NAMALWA (cell line): ENCODE results near the gene BANP.
A peak's percentile ranks its signal among the peaks of the same experiment; 100 is the strongest.
"Not testable (repeated sequence)": the region's sequence is repeated elsewhere in the genome, so short reads cannot be mapped to it uniquely, and the experiment has no call there.

Experiments used
- DNase-seq: peaks from one replicate; pipeline ENCODE4 v3.0.0-alpha.2; 2015; ENCODE audit warnings: low spot score

Gene BANP

DNA sequence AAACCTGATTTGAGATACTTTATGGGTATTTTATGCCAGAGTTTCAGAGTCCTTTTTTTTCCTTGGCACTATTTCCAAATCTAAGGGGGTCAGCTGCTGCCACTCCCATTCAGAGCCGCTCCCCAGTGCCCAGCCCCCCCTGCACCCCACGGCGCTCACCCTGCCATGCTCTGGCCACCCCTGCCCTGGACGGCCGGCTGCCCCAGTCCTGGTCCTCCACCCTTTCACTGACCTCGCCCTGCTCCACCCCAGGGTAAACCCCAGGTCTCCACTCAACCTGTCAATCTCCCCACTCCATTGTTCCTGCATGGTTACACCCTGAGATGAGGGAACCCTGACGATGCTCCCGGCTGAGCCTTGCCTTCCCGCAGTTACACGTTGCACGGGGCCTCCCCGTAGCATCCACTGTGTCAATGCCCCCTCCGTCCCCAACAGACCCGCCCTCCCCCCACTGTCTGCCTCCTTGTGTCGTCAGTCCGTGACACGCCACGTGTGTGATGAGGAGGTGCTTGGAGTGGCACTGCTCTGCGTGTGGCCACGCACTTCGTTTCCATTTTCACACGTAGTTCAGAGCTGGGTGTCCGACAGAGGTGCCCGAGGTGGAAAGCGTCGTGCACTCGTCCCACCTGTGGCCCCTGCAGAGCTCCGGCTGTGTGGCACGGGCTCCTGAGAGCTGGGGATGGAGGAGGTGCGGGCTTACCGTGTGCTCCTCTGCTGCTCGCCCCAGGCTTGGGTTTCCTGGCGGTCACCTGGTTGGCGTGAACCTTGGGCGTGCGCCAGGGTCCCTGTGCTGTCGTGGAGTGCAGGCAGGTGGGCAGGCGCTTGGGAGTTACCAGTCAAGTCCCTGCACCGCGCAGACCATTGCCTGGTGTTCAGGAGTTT lies 116.5 kb downstream of the BANP start:
- DNase-seq, result no peak

DNA sequence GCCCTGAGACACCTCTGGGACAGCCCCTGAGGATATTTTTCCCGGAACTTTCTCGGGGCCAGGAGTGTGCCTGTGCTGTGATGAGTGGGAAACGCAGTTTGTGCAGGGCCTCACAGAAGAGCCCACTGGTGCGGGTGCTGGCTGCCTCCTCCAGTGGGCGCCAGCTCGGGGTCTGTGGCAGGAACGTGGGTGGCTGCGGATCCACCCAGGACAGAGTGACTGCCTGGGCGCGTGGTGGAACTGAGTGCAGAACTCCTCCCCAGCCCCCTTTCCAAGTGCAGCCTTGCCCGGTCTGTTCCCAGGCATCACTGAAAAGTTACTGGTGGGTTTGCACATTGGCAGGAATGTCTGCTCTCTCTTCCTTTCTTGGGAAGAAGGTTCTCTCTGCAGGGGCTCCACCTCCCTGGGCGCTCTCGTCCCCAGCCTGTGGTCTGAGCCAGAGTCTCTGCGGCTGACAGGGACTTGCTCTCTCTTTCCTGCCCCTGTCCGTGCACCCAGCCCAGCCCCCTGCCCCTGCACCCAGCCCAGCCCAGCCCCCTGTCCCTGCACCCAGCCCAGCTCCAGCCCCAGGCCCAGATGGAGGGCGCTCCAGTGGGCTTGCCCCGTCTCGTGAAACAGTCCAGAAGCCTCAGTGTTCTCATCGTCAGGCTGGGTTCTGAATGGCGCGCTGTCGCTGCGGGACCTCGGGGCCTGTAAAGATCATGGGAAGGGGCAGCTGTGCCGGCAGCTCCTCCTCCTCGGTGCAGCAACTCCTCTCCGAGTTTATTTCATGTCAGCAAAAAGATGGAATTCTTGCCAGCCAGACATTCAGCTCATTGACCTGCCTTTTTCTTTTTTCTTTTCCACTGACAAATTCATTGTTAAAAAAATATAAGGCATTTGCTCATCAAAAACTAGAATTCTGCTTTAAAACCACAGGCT lies 117.5 kb downstream of the BANP start:
- DNase-seq, result peak; percentile 10

DNA sequence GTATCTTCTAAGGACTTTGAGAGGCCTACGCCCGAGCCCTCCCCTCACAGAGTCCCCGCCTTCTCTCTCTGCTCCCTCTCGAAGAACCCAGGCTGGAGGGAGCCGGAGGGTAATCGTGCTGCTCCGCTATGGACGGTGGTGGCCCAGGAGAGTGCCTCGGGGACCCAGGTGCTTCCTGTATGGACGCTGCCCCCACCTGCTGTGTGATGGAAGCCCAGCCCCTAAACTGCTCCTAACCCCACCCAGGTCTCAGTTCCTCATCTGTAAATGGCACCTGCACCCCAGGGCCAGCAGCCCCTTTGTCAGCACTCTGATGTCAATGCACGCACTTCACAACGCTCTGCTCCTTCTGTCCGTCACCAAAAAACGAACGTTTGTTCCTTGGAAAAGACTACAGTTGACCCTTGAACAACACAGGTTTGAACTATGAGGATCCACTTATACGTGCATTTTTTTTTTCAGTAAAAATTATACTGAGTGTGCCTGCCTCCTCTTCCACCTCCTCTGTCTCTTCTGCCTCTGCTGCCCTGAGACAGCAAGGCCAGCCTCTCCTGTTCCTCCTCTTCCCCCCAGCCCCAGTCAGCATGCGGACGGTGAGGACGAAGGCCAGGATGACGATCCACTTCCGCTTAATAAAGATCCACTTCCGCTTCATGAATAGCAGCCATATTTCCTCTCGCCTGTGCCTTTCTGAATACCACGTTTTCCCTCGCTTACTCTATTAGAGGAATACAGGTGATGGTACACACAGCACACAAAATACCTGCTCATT lies 118.3 kb downstream of the BANP start:
- DNase-seq, result peak; percentile 97

DNA sequence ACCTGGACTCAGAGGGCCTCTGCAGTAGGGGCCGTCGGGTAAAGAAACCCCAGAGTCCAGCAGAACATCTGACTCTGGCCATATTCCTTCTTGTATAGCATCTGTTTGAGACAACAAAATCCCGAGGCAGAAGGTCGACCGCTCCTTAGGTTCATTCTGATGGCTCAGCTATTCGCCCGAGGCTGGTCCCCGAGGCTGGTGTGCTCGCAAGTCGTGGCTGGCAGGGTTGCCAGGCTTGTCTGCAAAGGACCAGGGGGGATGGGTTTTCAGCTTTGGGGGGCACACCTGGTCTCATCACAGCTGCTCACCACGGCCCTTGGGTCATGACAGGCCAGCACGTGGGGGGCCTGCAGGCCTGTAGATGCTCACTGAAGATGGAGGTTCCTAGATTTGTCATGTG lies 119.1 kb downstream of the BANP start:
- DNase-seq, result peak; percentile 39

DNA sequence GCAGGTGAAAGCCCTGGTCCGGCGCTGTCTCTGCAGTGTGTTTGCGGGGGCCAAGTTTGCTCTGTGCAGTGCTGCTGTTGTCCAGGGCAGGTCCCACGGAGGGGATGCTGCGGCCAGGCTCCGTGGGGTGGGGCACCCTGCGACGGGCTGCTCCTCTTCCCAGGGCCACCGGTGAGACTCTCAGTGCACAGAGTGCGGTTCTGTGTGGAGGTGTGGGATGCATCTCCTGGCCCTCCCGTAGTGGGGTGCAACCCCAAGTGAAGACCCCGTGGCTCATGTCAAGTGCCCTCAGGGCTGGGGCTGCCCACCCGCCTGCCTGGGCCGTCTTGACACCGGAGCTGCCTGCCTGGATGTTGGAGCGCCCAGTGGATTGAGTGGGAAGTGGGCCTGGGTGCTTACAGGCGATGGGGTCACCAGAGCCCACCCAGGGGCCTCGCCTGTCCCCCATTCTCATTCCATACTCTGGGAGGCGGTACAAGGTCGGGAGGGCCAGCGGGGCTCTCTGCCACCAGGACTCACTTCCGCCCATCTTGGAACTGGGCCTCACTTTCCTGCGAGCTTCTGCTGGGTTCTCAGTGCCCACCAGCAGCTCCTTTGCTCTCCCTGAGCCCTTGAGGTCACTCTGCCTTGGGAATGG lies 119.9 kb downstream of the BANP start:
- DNase-seq, result no peak

DNA sequence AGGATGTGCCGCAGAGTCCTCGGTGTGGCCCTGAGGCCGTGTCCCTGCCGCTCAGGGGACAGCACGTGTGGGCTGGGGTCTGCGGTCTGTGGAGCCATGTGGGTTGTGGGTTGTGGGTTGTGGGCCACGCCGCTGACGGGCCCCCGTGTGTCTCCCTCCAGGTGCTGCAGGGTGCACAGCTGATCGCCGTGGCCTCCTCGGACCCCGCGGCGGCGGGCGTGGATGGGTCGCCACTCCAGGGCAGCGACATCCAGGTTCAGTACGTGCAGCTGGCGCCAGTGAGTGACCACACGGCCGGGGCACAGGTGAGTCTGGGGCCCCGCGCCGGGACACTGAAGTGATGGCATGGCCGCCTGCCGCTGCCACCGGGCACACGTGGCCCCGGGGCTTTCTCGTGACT lies 120.7 kb downstream of the BANP start:
- DNase-seq, result no peak

DNA sequence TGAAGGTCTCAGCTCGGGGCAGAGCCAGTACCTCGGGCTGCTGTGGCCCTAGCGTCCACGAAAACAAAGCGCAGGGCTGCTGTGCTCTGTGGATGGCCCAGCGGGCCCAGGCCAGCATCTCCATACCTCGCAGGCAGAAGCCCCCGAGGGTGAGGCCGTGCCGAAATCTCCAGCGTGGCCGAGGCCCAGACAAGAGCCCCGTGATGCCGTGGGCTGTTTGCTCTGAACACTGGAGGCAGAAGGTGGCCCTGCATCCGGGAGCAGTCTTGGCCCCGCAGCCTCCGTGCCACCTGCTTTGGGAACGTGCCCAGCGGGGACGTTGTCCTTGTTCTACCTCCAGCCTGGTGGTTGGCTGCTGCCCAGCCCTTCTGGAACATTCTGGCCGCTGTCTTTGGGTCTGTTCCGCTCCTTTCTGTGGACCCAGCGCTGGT lies 121.4 kb downstream of the BANP start:
- no peak for DNase-seq

DNA sequence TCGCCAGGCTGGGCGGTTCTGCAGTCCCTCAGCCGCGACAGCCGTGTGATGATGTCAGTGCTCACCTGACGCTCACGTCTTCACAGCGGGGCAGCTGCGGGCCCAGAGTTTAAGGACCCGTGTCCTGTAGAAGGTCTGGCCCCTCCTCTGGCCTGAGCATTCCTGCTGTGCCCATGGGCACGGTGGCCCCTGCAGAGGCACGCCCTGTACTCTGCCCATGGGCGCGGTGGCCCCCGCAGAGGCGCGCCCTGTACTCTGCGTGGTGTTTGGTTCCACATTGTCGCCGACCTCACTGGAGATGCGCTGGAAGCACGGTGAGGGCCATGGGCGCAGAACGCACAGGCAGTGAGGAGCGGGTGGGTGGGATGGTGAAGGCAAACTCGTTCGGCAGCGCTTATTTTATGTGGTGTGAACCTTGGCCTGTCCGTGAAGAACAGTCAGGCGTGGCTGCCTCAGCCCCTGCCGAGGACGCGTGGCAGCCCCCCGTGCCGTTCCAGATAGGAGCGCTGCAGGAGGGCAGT lies 122.0 kb downstream of the BANP start:
- no peak for DNase-seq

DNA sequence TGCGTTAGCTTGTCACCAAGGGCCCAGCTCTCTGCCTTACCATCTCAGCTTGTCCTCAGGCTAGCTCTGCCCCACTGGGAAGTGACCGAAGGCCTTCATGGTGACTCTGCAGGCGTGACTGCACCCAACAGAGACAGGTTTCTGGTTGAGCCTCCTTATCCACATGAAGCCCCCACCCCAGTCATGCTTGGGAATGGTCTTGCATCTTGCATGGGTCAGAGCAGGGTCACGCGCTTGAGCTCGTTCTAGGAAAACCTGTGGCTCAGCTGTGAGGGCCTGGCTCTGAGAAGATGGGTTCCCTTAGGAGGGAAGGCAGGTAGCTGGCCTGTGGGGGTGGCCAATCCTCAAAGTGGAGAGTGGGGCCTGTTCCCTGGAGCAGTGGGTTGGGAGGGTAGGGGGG lies 122.8 kb downstream of the BANP start:
- DNase-seq, result no peak

DNA sequence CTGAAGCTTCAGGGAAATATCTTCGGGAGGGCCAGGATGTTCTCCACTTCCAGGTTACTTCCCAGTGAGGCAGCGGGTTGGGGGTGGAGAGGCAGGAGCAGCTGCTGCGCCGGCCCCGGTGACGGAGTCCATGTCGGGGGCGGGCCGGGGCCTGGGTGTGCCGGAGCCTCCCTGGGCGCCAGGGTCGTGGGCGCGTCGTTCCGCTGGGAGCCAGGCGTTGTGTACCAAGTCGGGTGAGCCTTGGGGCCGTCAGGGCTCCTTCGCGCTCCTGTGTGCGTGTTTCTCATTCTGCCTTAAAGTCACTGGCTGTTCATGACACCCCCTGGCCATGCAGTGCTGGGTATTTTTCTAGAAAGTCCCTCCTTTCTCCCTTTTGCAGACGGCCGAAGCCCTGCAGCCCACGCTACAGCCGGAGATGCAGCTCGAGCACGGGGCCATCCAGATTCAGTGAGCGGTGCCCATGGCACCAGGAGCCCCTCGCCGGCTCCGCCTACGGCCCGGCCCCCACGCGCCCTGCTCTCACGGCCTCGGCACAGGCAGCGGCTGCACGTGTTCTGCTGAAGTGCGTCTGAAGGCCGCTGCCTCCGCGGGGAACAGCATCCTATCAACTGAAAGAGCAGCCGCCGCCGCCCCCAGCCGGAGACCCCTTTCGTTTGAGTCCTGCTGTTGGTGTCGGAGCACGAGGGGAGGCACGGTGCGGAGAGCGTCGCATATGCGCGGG lies 125.1 kb downstream of the BANP start:
- DNase-seq, result no peak

DNA sequence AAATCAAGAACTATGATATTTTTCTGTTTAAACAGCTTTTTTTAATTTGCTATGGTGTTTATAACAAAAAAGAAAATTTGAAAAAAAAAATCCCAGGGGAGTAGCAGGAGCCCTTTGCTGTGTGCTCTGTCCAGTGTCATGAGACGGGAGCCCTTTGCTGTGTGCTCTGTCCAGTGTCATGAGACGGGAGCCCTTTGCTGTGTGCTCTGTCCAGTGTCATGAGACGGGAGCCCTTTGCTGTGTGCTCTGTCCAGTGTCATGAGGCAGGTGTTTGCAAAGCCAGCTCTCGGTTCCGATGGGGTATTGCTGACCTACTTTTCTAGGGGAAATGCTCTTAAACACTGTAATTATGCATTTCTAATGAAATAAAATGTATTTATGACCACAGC lies 125.7 kb downstream of the BANP start:
- not testable (repeated sequence) for DNase-seq

DNA sequence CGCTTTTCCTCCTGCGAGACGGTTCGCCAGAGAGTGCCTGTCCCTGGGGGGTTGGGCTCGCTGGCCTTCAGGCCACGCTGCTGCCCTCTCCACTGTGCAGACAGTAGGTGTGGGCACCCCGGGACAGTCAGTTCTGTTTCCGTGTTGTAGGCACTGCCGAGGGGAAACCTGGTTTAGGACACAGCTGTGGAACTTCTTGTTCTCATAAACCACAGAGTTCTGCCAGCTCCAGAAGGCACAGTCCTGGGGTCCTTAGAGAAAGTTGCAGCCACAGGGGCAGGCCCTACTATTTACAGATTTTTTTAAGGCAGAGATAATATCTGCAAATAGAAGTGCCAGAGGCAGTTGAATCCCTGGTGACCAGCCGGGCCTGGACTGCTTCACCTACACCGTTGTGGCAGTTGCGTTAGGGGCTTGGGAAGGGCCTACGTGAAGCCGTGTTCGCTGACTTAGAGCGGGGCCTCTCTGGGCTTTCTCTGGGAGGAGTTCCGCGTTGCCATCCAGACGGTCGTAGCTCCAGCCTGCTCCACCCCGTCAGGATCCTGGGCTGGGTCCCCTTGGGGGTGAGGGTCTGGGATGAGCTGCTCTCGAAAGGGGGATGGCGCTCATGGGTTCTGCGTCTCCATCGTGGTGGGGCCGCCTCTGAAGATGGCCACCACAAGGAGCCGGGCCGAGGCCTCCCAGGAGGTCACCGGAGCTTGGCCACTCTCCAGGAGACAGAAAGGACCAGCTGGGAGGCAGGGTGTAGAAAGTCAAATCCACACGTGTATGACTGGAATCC lies 126.3 kb downstream of the BANP start:
- DNase-seq, result no peak

DNA sequence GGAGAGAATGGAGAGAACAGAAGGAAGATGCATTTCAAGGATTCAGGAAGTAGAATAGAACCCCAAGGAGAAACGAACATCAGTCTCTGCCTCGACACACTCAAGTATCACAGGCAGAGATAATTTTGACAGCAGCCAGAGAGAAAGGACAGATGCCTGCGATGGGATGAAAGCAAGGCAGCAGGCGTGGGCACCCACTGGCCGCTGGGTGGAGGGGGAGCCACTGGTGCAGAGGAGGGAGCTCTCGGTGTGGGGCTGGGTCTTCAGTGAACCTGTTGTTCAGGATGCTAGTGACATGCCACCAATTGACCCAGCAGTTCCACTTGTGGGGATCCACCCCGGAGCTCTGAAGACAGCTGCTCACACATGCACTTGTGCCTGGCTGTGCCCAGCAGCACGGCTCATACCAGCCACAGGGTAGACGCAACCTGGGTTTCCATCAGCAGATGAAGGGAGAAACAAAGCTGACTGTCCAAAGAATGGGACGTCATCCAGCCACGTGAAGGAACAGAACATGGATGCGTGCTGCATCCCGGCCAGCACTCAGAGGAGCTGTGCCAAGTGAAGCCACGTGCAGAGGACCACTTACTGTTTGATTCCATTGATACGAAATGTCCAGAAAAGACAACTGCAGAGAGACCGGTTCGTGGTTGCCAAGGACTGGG lies 127.0 kb downstream of the BANP start:
- DNase-seq, result no peak

DNA sequence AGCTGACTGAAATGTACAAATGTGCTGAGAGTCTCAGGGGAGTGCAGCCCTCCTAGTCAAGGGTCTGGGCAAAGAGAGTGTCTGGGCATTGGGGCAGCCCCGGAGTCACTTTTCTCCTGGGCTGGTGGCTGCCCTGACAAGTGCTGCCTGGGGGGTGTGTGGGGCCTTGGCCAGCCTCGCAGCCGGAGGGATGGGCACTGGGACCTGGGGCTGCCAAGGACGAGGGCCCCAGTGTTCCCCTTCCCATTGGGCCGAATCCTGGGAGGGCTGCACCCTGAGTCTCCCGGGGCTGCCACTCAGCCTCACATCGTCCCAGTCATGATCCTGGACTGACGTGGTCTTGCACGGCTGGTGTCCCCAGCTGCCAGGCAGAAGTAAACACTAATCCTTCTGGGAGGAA lies 132.3 kb downstream of the BANP start:
- no peak for DNase-seq

DNA sequence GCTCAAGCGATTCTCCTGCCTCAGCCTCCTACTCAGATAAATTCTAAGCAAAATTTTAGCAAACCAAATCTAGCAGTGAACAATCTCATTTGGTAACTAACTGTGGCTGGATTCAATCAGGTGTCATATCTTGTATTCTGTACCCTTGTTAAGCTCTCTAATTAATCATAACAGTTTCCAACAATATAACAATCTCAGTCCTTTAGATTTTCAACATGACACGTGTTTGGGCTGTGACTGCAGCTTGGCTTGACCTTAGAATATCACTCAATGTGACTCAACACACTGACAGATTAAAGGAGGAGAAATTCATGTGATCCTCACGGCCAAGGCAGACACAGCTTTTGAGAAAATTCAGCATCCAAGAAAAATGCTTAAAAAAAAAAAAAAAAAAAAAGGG lies 133.6 kb downstream of the BANP start:
- no peak for DNase-seq

DNA sequence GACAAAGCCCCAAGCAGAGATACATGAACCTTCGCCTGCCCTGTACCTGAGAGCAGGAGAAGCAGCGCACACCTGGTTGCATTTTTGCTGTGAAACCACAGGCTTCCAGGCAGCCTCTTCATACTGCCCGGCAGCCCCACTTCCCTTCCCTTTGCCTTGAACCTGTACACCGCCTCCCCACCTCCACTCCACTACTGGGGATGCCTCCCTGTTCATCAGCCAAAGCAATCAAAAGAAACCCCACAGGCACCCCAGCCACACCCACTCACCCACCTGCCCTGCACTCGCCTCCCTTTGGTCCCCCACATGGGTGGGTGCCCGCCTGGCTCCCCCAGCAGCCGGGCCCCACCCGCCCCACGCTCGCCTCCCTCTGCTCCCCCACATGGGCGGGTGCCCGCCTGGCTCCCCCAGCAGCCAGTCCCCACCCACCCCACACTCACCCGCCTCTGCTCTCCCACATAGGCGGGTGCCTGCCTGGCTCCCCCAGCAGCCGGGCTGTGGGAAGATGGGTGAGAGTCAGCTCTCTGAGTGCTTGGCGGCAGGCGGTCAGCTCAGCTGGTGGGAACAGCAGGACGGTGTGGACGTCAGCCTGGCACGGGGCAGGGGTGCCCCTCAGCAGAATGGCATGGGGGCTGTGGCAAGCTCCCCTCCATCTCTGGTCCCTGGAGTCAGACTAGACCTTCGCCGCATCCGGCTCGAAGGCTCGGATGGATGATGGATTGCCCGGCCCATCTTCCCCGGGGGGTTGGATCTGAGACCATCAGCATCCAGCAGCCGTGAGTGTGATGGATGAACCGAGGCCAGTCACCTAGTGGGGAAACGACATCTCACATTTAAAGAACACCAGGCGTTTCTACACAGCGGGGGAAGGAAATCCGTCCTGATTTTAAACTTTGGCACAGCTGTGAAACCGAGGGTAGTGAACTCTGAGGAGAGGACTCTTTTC lies 135.6 kb downstream of the BANP start:
- no peak for DNase-seq

DNA sequence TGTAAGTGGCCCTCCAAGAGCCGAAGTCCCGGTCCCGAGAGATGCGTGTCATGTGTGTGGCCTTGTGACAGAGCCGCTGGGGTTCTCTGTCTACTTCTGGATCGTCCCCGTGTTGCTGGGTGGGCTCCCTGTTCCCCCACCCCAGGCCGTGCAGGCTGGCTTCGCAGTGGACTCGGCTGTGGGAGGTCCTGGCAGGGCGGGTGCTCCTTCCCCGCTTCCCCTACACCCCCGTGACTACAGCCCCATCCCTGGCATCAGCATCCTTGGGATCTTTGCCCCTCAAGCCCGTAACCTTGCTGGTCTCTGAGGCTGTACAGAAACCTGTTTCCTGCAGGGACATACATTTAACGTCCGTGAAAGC lies 136.3 kb downstream of the BANP start:
- no peak for DNase-seq

DNA sequence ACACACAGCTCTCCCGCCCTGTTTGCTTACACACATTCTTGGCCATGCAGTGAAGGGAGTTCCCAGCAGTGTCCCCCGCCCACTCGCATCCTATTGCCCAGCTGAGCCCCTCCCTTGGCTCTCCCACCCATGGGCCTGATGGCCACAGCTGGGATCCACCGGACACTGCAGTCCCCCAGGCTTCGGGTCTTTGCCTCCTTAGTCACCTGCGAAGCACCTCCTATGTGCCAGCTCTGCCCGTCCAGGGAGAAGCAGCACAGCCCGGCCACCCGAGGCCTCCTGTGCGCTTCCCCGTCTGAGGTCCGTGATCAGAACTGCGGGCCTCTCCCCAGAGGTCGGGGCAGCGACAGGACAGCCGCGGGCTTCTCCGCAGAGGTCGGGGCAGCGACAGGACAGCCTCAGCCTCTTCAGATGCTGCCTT lies 136.9 kb downstream of the BANP start:
- no peak for DNase-seq
